HepG2 (cell line): ENCODE data around the gene RBSN. TPM values are rescaled to one million over a fixed set of nuclear protein-coding genes. Genes with fewer than 3 reads are reported as not detected.

ENCODE experiments used
- ATAC-seq: fragments of 200-7000 bp; cut with Tn5 transposase; 3 replicates; pipeline ENCODE4 v1.9.1; 2020; ENCODE audit warnings: mild to moderate bottlenecking, moderate library complexity
- BruUV-seq: library from RNA; stranded (reverse); fragments of 400-500 nt; replicated peaks from 2 replicates; lab custom pipeline; 2021; lab: Mats Ljungman, UMichigan
- CTCF ChIA-PET: fragments of 300-600 bp; formaldehyde crosslinking; extraction: SDS; loops from one replicate; lab custom pipeline; 2021; ENCODE audit warnings: low total read pairs, inconsistent platforms, low intra/inter-chr PET ratio; lab: Yijun Ruan, JAX
- POLR2A ChIA-PET: fragments of 350-600 bp; sonication (Branson Sonifier 250); formaldehyde crosslinking; loops from one replicate; lab custom pipeline; 2020; ENCODE audit warnings: antibody characterized with exemption, inconsistent platforms; lab: Yijun Ruan, JAX
- DNase-seq: peaks from one replicate; pipeline ENCODE4 v3.0.0-alpha.2; 2015; ENCODE audit warnings: low spot score
- FAIRE-seq: peaks from 3 replicates; lab custom pipeline; 2011; peaks lifted over from hg19 to GRCh38; lab: Jason Lieb, UNC
- H2AFZ ChIP-seq: one replicate; pipeline ENCODE4 v1.6.1; 2011; ENCODE audit warnings: low read length, inconsistent platforms
- H3K27ac ChIP-seq: fragments of 300-600 bp; 3 replicates; pipeline ENCODE4 v1.8.0; 2011; ENCODE audit warnings: mixed run types, mild to moderate bottlenecking, mixed read lengths, low read length, inconsistent platforms; ENCODE audit not compliant: insufficient read depth; ENCODE audit errors: extremely low read length
- H3K27me3 ChIP-seq, 2 experiments: fragments of 200-600 bp in 1 of 2; 2 replicates in 1 of 2; 3 replicates in 1 of 2; pipeline versions ENCODE4 v1.6.0 to v1.8.0; 2011; ENCODE audit warnings: low read length in 2 of 2, mild to moderate bottlenecking in 2 of 2, moderate library complexity in 2 of 2, inconsistent platforms in 1 of 2; ENCODE audit not compliant: insufficient read depth in 2 of 2, control insufficient read depth in 1 of 2
- H3K36me3 ChIP-seq, 2 experiments: fragments of 200-600 bp in 1 of 2; replicated peaks in 1 of 2; 2 replicates in 1 of 2; 3 replicates in 1 of 2; pipeline versions ENCODE4 v1.5.1 to v1.8.0; 2011; ENCODE audit warnings: low read length in 2 of 2, inconsistent platforms in 1 of 2; ENCODE audit not compliant: insufficient read depth in 2 of 2, control insufficient read depth in 1 of 2
- H3K4me1 ChIP-seq: 2 replicates; pipeline ENCODE4 v1.5.1; 2012; ENCODE audit warnings: low read length, inconsistent platforms; ENCODE audit not compliant: insufficient read depth
- H3K4me2 ChIP-seq: 2 replicates; pipeline ENCODE4 v1.6.0; 2011; ENCODE audit warnings: low read depth, low read length, inconsistent platforms
- H3K4me3 ChIP-seq, 3 experiments: fragments of 200-600 bp in 1 of 3; sonication (generic), shearing (Covaris generic) in 1 of 3; replicated peaks in 1 of 3; 2 replicates each; pipeline ENCODE4 v1.5.1; 2011 to 2016; ENCODE audit warnings: low read length in 3 of 3, inconsistent platforms in 2 of 3, low read depth in 2 of 3, mild to moderate bottlenecking in 2 of 3, control low read depth in 1 of 3, mixed read lengths in 1 of 3; ENCODE audit not compliant: insufficient read depth in 1 of 3
- H3K79me2 ChIP-seq: one replicate; pipeline ENCODE4 v1.6.1; 2011; ENCODE audit warnings: low read length, inconsistent platforms; ENCODE audit not compliant: insufficient read depth
- H3K9ac ChIP-seq: 2 replicates; pipeline ENCODE4 v1.6.0; 2011; ENCODE audit warnings: mild to moderate bottlenecking, low read depth, low read length, inconsistent platforms; ENCODE audit not compliant: insufficient read depth
- H3K9me3 ChIP-seq: 2 replicates; pipeline ENCODE4 v1.5.1; 2012; ENCODE audit warnings: mild to moderate bottlenecking, low read length
- H4K20me1 ChIP-seq: 2 replicates; pipeline ENCODE4 v1.6.0; 2011; ENCODE audit warnings: inconsistent platforms, mild to moderate bottlenecking, low read length, moderate library complexity; ENCODE audit not compliant: insufficient read depth
- AGO2 ChIP-seq: fragments of 200-400 bp; formaldehyde crosslinking; optimal IDR thresholded peaks from 2 replicates; pipeline ENCODE3; 2017; ENCODE audit warnings: mild to moderate bottlenecking, low read depth, low read length, moderate library complexity
- ATF1 ChIP-seq: IDR thresholded peaks from 2 replicates; pipeline ENCODE4 v1.6.1; 2016; ENCODE audit warnings: mild to moderate bottlenecking, control low read depth
- ATF7 ChIP-seq, 2 experiments: fragments of 450-650 bp in 1 of 2; sonication (generic) in 1 of 2; formaldehyde crosslinking in 1 of 2; IDR thresholded peaks; 2 replicates each; pipeline versions ENCODE4 v1.4.0 to v1.6.1; 2016 to 2020; ENCODE audit warnings: antibody characterized with exemption in 1 of 2, mild to moderate bottlenecking in 1 of 2, missing genetic modification reagents in 1 of 2
- NR2F2 ChIP-seq: IDR thresholded peaks from 2 replicates; pipeline ENCODE4 v1.6.1; 2012; ENCODE audit warnings: low read depth, inconsistent platforms, borderline replicate concordance
- ZFP1 ChIP-seq: IDR thresholded peaks from 2 replicates; pipeline ENCODE4 v1.6.1; 2016
- ZNF281 ChIP-seq: sonication (generic); formaldehyde crosslinking; IDR thresholded peaks from 2 replicates; pipeline ENCODE4 v1.4.0; 2020; ENCODE audit warnings: missing genetic modification reagents, borderline replicate concordance
- WGBS: methylation state at CpG from one replicate; pipeline ENCODE4 v1.1.6; 2017; ENCODE audit warnings: low lambda C conversion rate; 5-methylcytosine and 5-hydroxymethylcytosine counted together
- in situ Hi-C: cut with HindIII; loops from 2 replicates; pipeline ENCODE4 v1.10.0; 2017; ENCODE audit warnings: low pct_unique_long_range_greater_than_20kb; ENCODE audit not compliant: extremely low pct_ligation_motif_present
- intact Hi-C: fragments of 100-400 bp; cut with micrococcal nuclease; formaldehyde crosslinking; loops from one replicate; pipeline ENCODE4 v1.10.0; 2022; ENCODE audit not compliant: unreplicated experiment
- polyA plus RNA-seq, 8 experiments: library from polyadenylated mRNA; depleted of rRNA in 3 of 8; stranded (reverse) in 7 of 8; unstranded in 1 of 8; fragments of >200 nt; fragmentation: Illumina TruSeq in 4 of 8; extraction: Trizol in 4 of 8; gene quantifications; 2 replicates each; pipeline versions ENCODE4 v1.2.1 to v1.2.3, GENCODE V29; 2011 to 2016; ENCODE audit warnings: low read depth in 4 of 8, missing spikeins in 1 of 8, mixed read lengths in 1 of 8; ENCODE audit not compliant: insufficient read depth in 1 of 8
- total RNA-seq, 5 experiments: library from RNA; depleted of rRNA; stranded (reverse); fragments of >200 nt; fragmentation: Illumina TruSeq; extraction: Trizol; gene quantifications; 2 replicates each; pipeline ENCODE4 v1.2.3, GENCODE V29; 2016; ENCODE audit warnings: low read depth in 1 of 5

RBSN gene
- total and polyA plus RNA-seq, 2 of the 13 experiments (the other 11 are each of a cell fraction or from before 2014, with no cell fraction given), result 7.9 to 11.8 TPM

GRCh38 chr3:15051531-15051930 is 47.4 kb downstream of the RBSN start (continued):
- TF ChIP-seq ZNF281 (CRISPR knock-in tag) (peak; percentile 38; the same call in 1 of the 2 replicates), NR2F2 (no peak), AGO2 (peak; percentile 22), ZFP1 (CRISPR knock-in tag) (no peak)

GRCh38 chr3:15050405-15051092 is 48.4 kb downstream of the RBSN start:
- ChIA-PET POLR2A (interaction anchor here (1.4 kb wide), 1 partner anchor 14 kb away, joined by 13 read pairs; the partner anchor contains the start of gene MRPS25), CTCF (no interaction called here)
- FAIRE-seq, result no peak
- in situ Hi-C loops, result no loop called here
- ATAC-seq, result no peak
- no peak overlapping the region for H2AFZ ChIP-seq
- H3K4me1 ChIP-seq, result peaks cover 9% of the 10 kb centered on the region; the same call in 1 of the 2 replicates
- peaks cover 32 to 93% of the 10 kb centered on the region in 2 experiments for H3K36me3 ChIP-seq
- peaks cover 20% of the 10 kb centered on the region for H3K79me2 ChIP-seq
- no peak overlapping the region for H3K9ac ChIP-seq
- H3K9me3 ChIP-seq, result no peaks in the 10 kb centered on the region
- H4K20me1 ChIP-seq, result peaks cover 11% of the 10 kb centered on the region
- BruUV-seq, result no TSS peak
- 92% methylated on average over 3 of the region's 3 CpGs for WGBS
- TF ChIP-seq ATF7 (IDR thresholded peaks at IDR 0.05) (peak; percentile 64), ATF7 (CRISPR knock-in tag; IDR thresholded peaks at IDR 0.05) (no peak), ATF1 (no peak)
- H3K27ac ChIP-seq, result no peak overlapping the region
- no peak overlapping the region for H3K4me3 ChIP-seq
- intact Hi-C loops, result no loop called here
- no peaks in the 10 kb centered on the region for H3K27me3 ChIP-seq
- no peak overlapping the region for H3K4me2 ChIP-seq
- DNase-seq, result no peak
